Stimulated activated CD8-positive, alpha-beta memory T cell treated with anti-CD3 and anti-CD28 coated beads, Interleukin-4, amount 100 ng/mL, for 48 hours (primary cell): Measurements from ENCODE around the gene SOX5.
"Not testable (repeated sequence)": the region's sequence is repeated elsewhere in the genome, so short reads cannot be mapped to it uniquely, and the experiment has no call there.

ENCODE experiments used
- DNase-seq: peaks from one replicate; pipeline ENCODE4 v3.0.0-alpha.2; 2020

The SOX5 gene

GRCh38 chr12:23750923-23751322, 198.5 kb downstream of the SOX5 start:
- DNase-seq = no peak

GRCh38 chr12:23744696-23745095, 204.8 kb downstream of the SOX5 start:
- no peak for DNase-seq

- no peak for DNase-seq
Observed at GRCh38 chr12:23742574-23742973, 206.9 kb downstream of the SOX5 start.

GRCh38 chr12:23731493-23731892, 218.0 kb downstream of the SOX5 start:
- no peak for DNase-seq

GRCh38 chr12:23731035-23731434, 218.4 kb downstream of the SOX5 start:
- DNase-seq = no peak

- no peak for DNase-seq
Observed at GRCh38 chr12:23729359-23729758, 220.1 kb downstream of the SOX5 start.

- no peak for DNase-seq
Observed at GRCh38 chr12:23726646-23727045, 222.8 kb downstream of the SOX5 start.

GRCh38 chr12:23722655-23723054, 226.8 kb downstream of the SOX5 start:
- no peak for DNase-seq

- DNase-seq = no peak
Observed at GRCh38 chr12:23721268-23721667, 228.2 kb downstream of the SOX5 start.

GRCh38 chr12:23719493-23719892, 230.0 kb downstream of the SOX5 start:
- no peak for DNase-seq

GRCh38 chr12:23710361-23710760, 239.1 kb downstream of the SOX5 start:
- not testable (repeated sequence) for DNase-seq

GRCh38 chr12:23708185-23708837, 241.2 kb downstream of the SOX5 start:
- no peak for DNase-seq

GRCh38 chr12:23707270-23707669, 242.2 kb downstream of the SOX5 start:
- DNase-seq = no peak

GRCh38 chr12:23704992-23705943, 244.2 kb downstream of the SOX5 start:
- DNase-seq = no peak

- no peak for DNase-seq
Observed at GRCh38 chr12:23703051-23703450, 246.4 kb downstream of the SOX5 start.

- no peak for DNase-seq
Observed at GRCh38 chr12:23699031-23699430, 250.4 kb downstream of the SOX5 start.

- DNase-seq = no peak
Observed at GRCh38 chr12:23694920-23695319, 254.6 kb downstream of the SOX5 start.

GRCh38 chr12:23694307-23694706, 255.2 kb downstream of the SOX5 start:
- DNase-seq = no peak

- no peak for DNase-seq
Observed at GRCh38 chr12:23687947-23688346, 261.5 kb downstream of the SOX5 start.

GRCh38 chr12:23686095-23686494, 263.4 kb downstream of the SOX5 start:
- no peak for DNase-seq

- DNase-seq = no peak
Observed at GRCh38 chr12:23684121-23684520, 265.3 kb downstream of the SOX5 start.

- DNase-seq = no peak
Observed at GRCh38 chr12:23681237-23681636, 268.2 kb downstream of the SOX5 start.

- no peak for DNase-seq
Observed at GRCh38 chr12:23674064-23674463, 275.4 kb downstream of the SOX5 start.

- no peak for DNase-seq
Observed at GRCh38 chr12:23671881-23672280, 277.6 kb downstream of the SOX5 start.
